ENCODE results near the gene UBTF.
A peak's percentile ranks its signal among the peaks of the same experiment; 100 is the strongest.

The UBTF gene

GRCh38 chr17:44210342-44211192 is 8.9 kb downstream of the UBTF start:
- TF ChIP-seq, protein P1, sequence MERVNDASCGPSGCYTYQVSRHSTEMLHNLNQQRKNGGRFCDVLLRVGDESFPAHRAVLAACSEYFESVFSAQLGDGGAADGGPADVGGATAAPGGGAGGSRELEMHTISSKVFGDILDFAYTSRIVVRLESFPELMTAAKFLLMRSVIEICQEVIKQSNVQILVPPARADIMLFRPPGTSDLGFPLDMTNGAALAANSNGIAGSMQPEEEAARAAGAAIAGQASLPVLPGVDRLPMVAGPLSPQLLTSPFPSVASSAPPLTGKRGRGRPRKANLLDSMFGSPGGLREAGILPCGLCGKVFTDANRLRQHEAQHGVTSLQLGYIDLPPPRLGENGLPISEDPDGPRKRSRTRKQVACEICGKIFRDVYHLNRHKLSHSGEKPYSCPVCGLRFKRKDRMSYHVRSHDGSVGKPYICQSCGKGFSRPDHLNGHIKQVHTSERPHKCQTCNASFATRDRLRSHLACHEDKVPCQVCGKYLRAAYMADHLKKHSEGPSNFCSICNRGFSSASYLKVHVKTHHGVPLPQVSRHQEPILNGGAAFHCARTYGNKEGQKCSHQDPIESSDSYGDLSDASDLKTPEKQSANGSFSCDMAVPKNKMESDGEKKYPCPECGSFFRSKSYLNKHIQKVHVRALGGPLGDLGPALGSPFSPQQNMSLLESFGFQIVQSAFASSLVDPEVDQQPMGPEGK (CRISPR knock-in tag; IDR thresholded peaks at IDR 0.05; ENCODE audit: borderline replicate concordance) = no peak
- TF ChIP-seq RARB (CRISPR knock-in tag; IDR thresholded peaks at IDR 0.05) (no peak), BACH2 (CRISPR knock-in tag; IDR thresholded peaks at IDR 0.05; ENCODE audit: borderline replicate concordance) (no peak), ISL1 (CRISPR knock-in tag; IDR thresholded peaks at IDR 0.05) (no peak), TOX (CRISPR knock-in tag; IDR thresholded peaks at IDR 0.05; ENCODE audit: borderline replicate concordance) (no peak), CSDC2 (CRISPR knock-in tag; IDR thresholded peaks at IDR 0.05) (no peak), GLIS3 (CRISPR knock-in tag; IDR thresholded peaks at IDR 0.05) (no peak), ZNF70 (CRISPR knock-in tag; IDR thresholded peaks at IDR 0.05) (no peak), ZFP3 (CRISPR knock-in tag; IDR thresholded peaks at IDR 0.05) (no peak), ZNF8 (CRISPR knock-in tag; IDR thresholded peaks at IDR 0.05) (no peak), SNAI2 (CRISPR knock-in tag; IDR thresholded peaks at IDR 0.05) (no peak), ZC3H10 (CRISPR knock-in tag; IDR thresholded peaks at IDR 0.05) (no peak), TCF4 (CRISPR knock-in tag; IDR thresholded peaks at IDR 0.05; ENCODE audit: borderline replicate concordance) (no peak)
- TF ChIP-seq, protein P2, sequence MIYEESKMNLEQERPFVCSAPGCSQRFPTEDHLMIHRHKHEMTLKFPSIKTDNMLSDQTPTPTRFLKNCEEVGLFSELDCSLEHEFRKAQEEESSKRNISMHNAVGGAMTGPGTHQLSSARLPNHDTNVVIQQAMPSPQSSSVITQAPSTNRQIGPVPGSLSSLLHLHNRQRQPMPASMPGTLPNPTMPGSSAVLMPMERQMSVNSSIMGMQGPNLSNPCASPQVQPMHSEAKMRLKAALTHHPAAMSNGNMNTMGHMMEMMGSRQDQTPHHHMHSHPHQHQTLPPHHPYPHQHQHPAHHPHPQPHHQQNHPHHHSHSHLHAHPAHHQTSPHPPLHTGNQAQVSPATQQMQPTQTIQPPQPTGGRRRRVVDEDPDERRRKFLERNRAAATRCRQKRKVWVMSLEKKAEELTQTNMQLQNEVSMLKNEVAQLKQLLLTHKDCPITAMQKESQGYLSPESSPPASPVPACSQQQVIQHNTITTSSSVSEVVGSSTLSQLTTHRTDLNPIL (CRISPR knock-in tag; IDR thresholded peaks at IDR 0.05; ENCODE audit: low read depth) = no peak
- TF ChIP-seq, protein P3, sequence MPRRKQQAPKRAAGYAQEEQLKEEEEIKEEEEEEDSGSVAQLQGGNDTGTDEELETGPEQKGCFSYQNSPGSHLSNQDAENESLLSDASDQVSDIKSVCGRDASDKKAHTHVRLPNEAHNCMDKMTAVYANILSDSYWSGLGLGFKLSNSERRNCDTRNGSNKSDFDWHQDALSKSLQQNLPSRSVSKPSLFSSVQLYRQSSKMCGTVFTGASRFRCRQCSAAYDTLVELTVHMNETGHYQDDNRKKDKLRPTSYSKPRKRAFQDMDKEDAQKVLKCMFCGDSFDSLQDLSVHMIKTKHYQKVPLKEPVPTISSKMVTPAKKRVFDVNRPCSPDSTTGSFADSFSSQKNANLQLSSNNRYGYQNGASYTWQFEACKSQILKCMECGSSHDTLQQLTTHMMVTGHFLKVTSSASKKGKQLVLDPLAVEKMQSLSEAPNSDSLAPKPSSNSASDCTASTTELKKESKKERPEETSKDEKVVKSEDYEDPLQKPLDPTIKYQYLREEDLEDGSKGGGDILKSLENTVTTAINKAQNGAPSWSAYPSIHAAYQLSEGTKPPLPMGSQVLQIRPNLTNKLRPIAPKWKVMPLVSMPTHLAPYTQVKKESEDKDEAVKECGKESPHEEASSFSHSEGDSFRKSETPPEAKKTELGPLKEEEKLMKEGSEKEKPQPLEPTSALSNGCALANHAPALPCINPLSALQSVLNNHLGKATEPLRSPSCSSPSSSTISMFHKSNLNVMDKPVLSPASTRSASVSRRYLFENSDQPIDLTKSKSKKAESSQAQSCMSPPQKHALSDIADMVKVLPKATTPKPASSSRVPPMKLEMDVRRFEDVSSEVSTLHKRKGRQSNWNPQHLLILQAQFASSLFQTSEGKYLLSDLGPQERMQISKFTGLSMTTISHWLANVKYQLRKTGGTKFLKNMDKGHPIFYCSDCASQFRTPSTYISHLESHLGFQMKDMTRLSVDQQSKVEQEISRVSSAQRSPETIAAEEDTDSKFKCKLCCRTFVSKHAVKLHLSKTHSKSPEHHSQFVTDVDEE (CRISPR knock-in tag; IDR thresholded peaks at IDR 0.05) = no peak
- peak; percentile 81 for ATAC-seq

- TF ChIP-seq RARB (CRISPR knock-in tag; IDR thresholded peaks at IDR 0.05) (no peak), POU6F1 (CRISPR knock-in tag; IDR thresholded peaks at IDR 0.05; ENCODE audit: borderline replicate concordance, low read depth) (no peak), OSR1 (CRISPR knock-in tag; IDR thresholded peaks at IDR 0.05) (no peak), SNAI2 (CRISPR knock-in tag; IDR thresholded peaks at IDR 0.05) (no peak), CSRNP3 (CRISPR knock-in tag; IDR thresholded peaks at IDR 0.05) (no peak), GLIS3 (CRISPR knock-in tag; IDR thresholded peaks at IDR 0.05) (no peak), ARNTL (CRISPR knock-in tag; IDR thresholded peaks at IDR 0.05; ENCODE audit: borderline replicate concordance, low read depth) (no peak)
- TF ChIP-seq, protein P3 (CRISPR knock-in tag; IDR thresholded peaks at IDR 0.05) = no peak
- ATAC-seq = no peak
These were observed 9.6 kb downstream of the UBTF start for GRCh38 chr17:44209786-44210341.

Data from SK-N-SH treated with all-trans-retinoic acid at 6 μM for 48 hours (cell line).